Neuronal stem cell (in vitro differentiated cells): ENCODE data around the gene THBD.

ENCODE experiments used
- DNase-seq: peaks from one replicate; pipeline ENCODE4 v3.0.0-alpha.2; 2013; ENCODE audit warnings: low spot score
- H2AFZ ChIP-seq: one replicate; pipeline ENCODE4 v1.6.1; 2013; ENCODE audit warnings: mild to moderate bottlenecking, low read length, inconsistent platforms
- H2AK5ac ChIP-seq: 2 replicates; pipeline ENCODE4 v1.6.1; 2013; ENCODE audit warnings: low read depth, mild to moderate bottlenecking, inconsistent platforms, low read length, moderate library complexity, mixed read lengths
- H2BK120ac ChIP-seq: 2 replicates; pipeline ENCODE4 v1.6.1; 2013; ENCODE audit warnings: low read depth, mild to moderate bottlenecking, inconsistent platforms, low read length, moderate library complexity, mixed read lengths
- H2BK12ac ChIP-seq: one replicate; pipeline ENCODE4 v1.6.1; 2013; ENCODE audit warnings: low read length, inconsistent platforms
- H2BK15ac ChIP-seq: 2 replicates; pipeline ENCODE4 v1.6.1; 2013; ENCODE audit warnings: mild to moderate bottlenecking, low read length, inconsistent platforms, mixed read lengths
- H2BK5ac ChIP-seq: one replicate; pipeline ENCODE4 v1.6.1; 2013; ENCODE audit warnings: inconsistent platforms, mild to moderate bottlenecking, low read length, moderate library complexity
- H3K14ac ChIP-seq: one replicate; pipeline ENCODE4 v1.6.1; 2013; ENCODE audit warnings: low read length, inconsistent platforms
- H3K18ac ChIP-seq: 2 replicates; pipeline ENCODE4 v1.6.1; 2013; ENCODE audit warnings: low read length, inconsistent platforms
- H3K23ac ChIP-seq: 2 replicates; pipeline ENCODE4 v1.6.1; 2013; ENCODE audit warnings: low read depth, mild to moderate bottlenecking, mixed read lengths, low read length, inconsistent platforms; ENCODE audit not compliant: poor library complexity
- H3K27ac ChIP-seq: replicated peaks from 3 replicates; pipeline ENCODE4 v1.5.1; 2013; ENCODE audit warnings: low read length, inconsistent platforms
- H3K27me3 ChIP-seq, 3 experiments: 2 replicates each; pipeline ENCODE4 v1.6.1; 2013; ENCODE audit warnings: low read length in 3 of 3, mild to moderate bottlenecking in 2 of 3, inconsistent platforms in 1 of 3, low read depth in 1 of 3, mixed read lengths in 1 of 3, moderate library complexity in 1 of 3; ENCODE audit not compliant: control insufficient read depth in 3 of 3, insufficient read depth in 3 of 3
- H3K36me3 ChIP-seq, 2 donors: replicated peaks in 1 of 2; 2 replicates each; pipeline ENCODE4 v1.6.1; 2013; ENCODE audit warnings: low read length in 2 of 2; ENCODE audit not compliant: control insufficient read depth in 2 of 2, insufficient read depth in 2 of 2
- H3K4ac ChIP-seq: 2 replicates; pipeline ENCODE4 v1.6.1; 2013; ENCODE audit warnings: inconsistent platforms, mild to moderate bottlenecking, low read length, moderate library complexity
- H3K4me1 ChIP-seq, 2 donors: 1 replicate in 1 of 2; 2 replicates in 1 of 2; pipeline ENCODE4 v1.6.1; 2013; ENCODE audit warnings: low read length in 2 of 2, low read depth in 1 of 2; ENCODE audit not compliant: control insufficient read depth in 2 of 2, insufficient read depth in 1 of 2
- H3K4me2 ChIP-seq: one replicate; pipeline ENCODE4 v1.6.1; 2013; ENCODE audit warnings: mild to moderate bottlenecking, low read length, inconsistent platforms; ENCODE audit not compliant: insufficient read depth, poor library complexity, severe bottlenecking
- H3K4me3 ChIP-seq, 2 donors: 2 replicates each; pipeline ENCODE4 v1.5.1; 2013; ENCODE audit warnings: low read length in 2 of 2, mild to moderate bottlenecking in 2 of 2, inconsistent platforms in 1 of 2, moderate library complexity in 1 of 2
- H3K79me1 ChIP-seq: one replicate; pipeline ENCODE4 v1.6.1; 2013; ENCODE audit warnings: low read depth, mild to moderate bottlenecking, inconsistent platforms, low read length, moderate library complexity
- H3K9ac ChIP-seq: one replicate; pipeline ENCODE4 v1.6.1; 2013; ENCODE audit warnings: mild to moderate bottlenecking, low read depth, low read length, inconsistent platforms; ENCODE audit not compliant: poor library complexity
- H3K9me3 ChIP-seq, 2 donors: replicated peaks in 1 of 2; 2 replicates each; pipeline versions ENCODE3 to v1.6.1; 2013; ENCODE audit warnings: low read length in 2 of 2, mild to moderate bottlenecking in 2 of 2, inconsistent platforms in 1 of 2, low read depth in 1 of 2, mixed read lengths in 1 of 2, moderate library complexity in 1 of 2; ENCODE audit not compliant: control insufficient read depth in 2 of 2, insufficient read depth in 1 of 2
- H4K8ac ChIP-seq: one replicate; pipeline ENCODE4 v1.6.1; 2013; ENCODE audit warnings: low read depth, mild to moderate bottlenecking, inconsistent platforms, low read length, moderate library complexity
- H4K91ac ChIP-seq: one replicate; pipeline ENCODE4 v1.6.1; 2013; ENCODE audit warnings: low read length, low read depth, mild to moderate bottlenecking, inconsistent platforms; ENCODE audit not compliant: poor library complexity
- WGBS, 2 donors: extraction: QIAGEN DNeasy Blood & Tissue Kit; methylation state at CpG; one replicate each; pipeline ENCODE4 v1.1.7; 2013; ENCODE audit warnings: missing lambda C conversion rate in 2 of 2, mixed read lengths in 1 of 2; ENCODE audit not compliant: insufficient read length in 2 of 2, insufficient replicate concordance in 1 of 2; ENCODE audit errors: extremely low coverage in 2 of 2; 5-methylcytosine and 5-hydroxymethylcytosine counted together

Gene THBD

GRCh38 chr20:23084282-23084844 is 34.9 kb upstream of the THBD start:
- H3K23ac ChIP-seq = no peak overlapping the region
- DNase-seq = no peak
- peak overlapping the region; percentile 58 for H3K18ac ChIP-seq
- no peak overlapping the region for H3K4me2 ChIP-seq
- H3K27me3 ChIP-seq = no peaks in the 10 kb centered on the region
- H3K4me3 ChIP-seq = no peak overlapping the region
- no peak overlapping the region for H4K91ac ChIP-seq
- no CpG with 5 or more reads among the region's 17 CpGs for WGBS, 2 donors
- H2AK5ac ChIP-seq = peak overlapping the region; percentile 61
- no peak overlapping the region for H2BK120ac ChIP-seq
- H2BK12ac ChIP-seq = no peak overlapping the region
- H3K9me3 ChIP-seq = no peaks in the 10 kb centered on the region
- no peak overlapping the region for H3K27ac ChIP-seq
- no peak overlapping the region for H2AFZ ChIP-seq
- no peak overlapping the region for H2BK5ac ChIP-seq
- H3K79me1 ChIP-seq = no peaks in the 10 kb centered on the region
- no peak overlapping the region for H4K8ac ChIP-seq
- no peak overlapping the region for H3K4ac ChIP-seq
- peaks cover 0 to 3% of the 10 kb centered on the region in 2 donors for H3K4me1 ChIP-seq
- H3K14ac ChIP-seq = no peak overlapping the region
- no peak overlapping the region for H2BK15ac ChIP-seq
- no peak overlapping the region for H3K9ac ChIP-seq
- no peaks in the 10 kb centered on the region for H3K36me3 ChIP-seq

- WGBS, 2 donors = no CpG with 5 or more reads among the region's 15 CpGs
- H3K9me3 ChIP-seq = no peaks in the 10 kb centered on the region
- H2AK5ac ChIP-seq = peak overlapping the region; percentile 51
- H3K18ac ChIP-seq = peak overlapping the region; percentile 48
- no peak overlapping the region for H2BK5ac ChIP-seq
- peak overlapping the region; percentile 36 for H2BK12ac ChIP-seq
- no peak overlapping the region for H3K9ac ChIP-seq
- no peak for DNase-seq
- peaks cover 0 to 3% of the 10 kb centered on the region in 2 donors for H3K4me1 ChIP-seq
- H3K27ac ChIP-seq = no peak overlapping the region
- H3K36me3 ChIP-seq = no peaks in the 10 kb centered on the region
- no peak overlapping the region for H2BK120ac ChIP-seq
- H2AFZ ChIP-seq = no peak overlapping the region
- H2BK15ac ChIP-seq = peak overlapping the region; percentile 68
- no peak overlapping the region for H3K4me2 ChIP-seq
- no peak overlapping the region for H3K23ac ChIP-seq
- no peaks in the 10 kb centered on the region for H3K79me1 ChIP-seq
- no peak overlapping the region for H3K4ac ChIP-seq
- H4K8ac ChIP-seq = no peak overlapping the region
- H3K14ac ChIP-seq = no peak overlapping the region
- no peak overlapping the region for H4K91ac ChIP-seq
- no peak overlapping the region for H3K4me3 ChIP-seq
- H3K27me3 ChIP-seq = no peaks in the 10 kb centered on the region
Observed at GRCh38 chr20:23083553-23084220, 34.2 kb upstream of the THBD start.

- no peak overlapping the region for H3K4ac ChIP-seq
- WGBS, 2 donors = no CpG with 5 or more reads among the region's 9 CpGs
- no peaks in the 10 kb centered on the region for H3K27me3 ChIP-seq
- no peak overlapping the region for H3K18ac ChIP-seq
- no peak overlapping the region for H4K8ac ChIP-seq
- H3K4me1 ChIP-seq = peaks cover 0 to 3% of the 10 kb centered on the region in 2 donors
- H3K27ac ChIP-seq = no peak overlapping the region
- H3K79me1 ChIP-seq = no peaks in the 10 kb centered on the region
- no peak overlapping the region for H3K23ac ChIP-seq
- no peaks in the 10 kb centered on the region for H3K9me3 ChIP-seq
- no peak overlapping the region for H3K9ac ChIP-seq
- H2BK12ac ChIP-seq = no peak overlapping the region
- H3K36me3 ChIP-seq = no peaks in the 10 kb centered on the region
- no peak overlapping the region for H3K14ac ChIP-seq
- no peak overlapping the region for H2BK5ac ChIP-seq
- H3K4me3 ChIP-seq = no peak overlapping the region
- no peak overlapping the region for H4K91ac ChIP-seq
- no peak overlapping the region for H2BK120ac ChIP-seq
- no peak overlapping the region for H2AK5ac ChIP-seq
- H2BK15ac ChIP-seq = no peak overlapping the region
- DNase-seq = no peak
- no peak overlapping the region for H3K4me2 ChIP-seq
- peak overlapping the region; percentile 41 for H2AFZ ChIP-seq
Observed at GRCh38 chr20:23082846-23083552, 33.5 kb upstream of the THBD start.

GRCh38 chr20:23081263-23081819 is 31.9 kb upstream of the THBD start:
- Histone ChIP-seq H2BK120ac (no peak overlapping the region), H2AFZ (peak overlapping the region; percentile 15), H3K4me1 (peaks cover 0 to 4% of the 10 kb centered on the region in 2 donors), H3K36me3 (no peaks in the 10 kb centered on the region), H3K14ac (no peak overlapping the region), H3K23ac (no peak overlapping the region), H3K18ac (no peak overlapping the region), H3K27ac (no peak overlapping the region), H3K9ac (no peak overlapping the region), H3K4me2 (no peak overlapping the region), H4K91ac (no peak overlapping the region), H3K79me1 (no peaks in the 10 kb centered on the region), H2BK15ac (no peak overlapping the region), H3K4me3 (no peak overlapping the region), H2AK5ac (no peak overlapping the region), H2BK5ac (no peak overlapping the region), H4K8ac (no peak overlapping the region), H3K4ac (no peak overlapping the region), H3K27me3 (no peaks in the 10 kb centered on the region), H2BK12ac (no peak overlapping the region), H3K9me3 (no peaks in the 10 kb centered on the region)
- DNase-seq = no peak
- WGBS, 2 donors = no CpG with 5 or more reads among the region's 9 CpGs
